ENCODE results near the gene MIB2.

Gene MIB2

DNA sequence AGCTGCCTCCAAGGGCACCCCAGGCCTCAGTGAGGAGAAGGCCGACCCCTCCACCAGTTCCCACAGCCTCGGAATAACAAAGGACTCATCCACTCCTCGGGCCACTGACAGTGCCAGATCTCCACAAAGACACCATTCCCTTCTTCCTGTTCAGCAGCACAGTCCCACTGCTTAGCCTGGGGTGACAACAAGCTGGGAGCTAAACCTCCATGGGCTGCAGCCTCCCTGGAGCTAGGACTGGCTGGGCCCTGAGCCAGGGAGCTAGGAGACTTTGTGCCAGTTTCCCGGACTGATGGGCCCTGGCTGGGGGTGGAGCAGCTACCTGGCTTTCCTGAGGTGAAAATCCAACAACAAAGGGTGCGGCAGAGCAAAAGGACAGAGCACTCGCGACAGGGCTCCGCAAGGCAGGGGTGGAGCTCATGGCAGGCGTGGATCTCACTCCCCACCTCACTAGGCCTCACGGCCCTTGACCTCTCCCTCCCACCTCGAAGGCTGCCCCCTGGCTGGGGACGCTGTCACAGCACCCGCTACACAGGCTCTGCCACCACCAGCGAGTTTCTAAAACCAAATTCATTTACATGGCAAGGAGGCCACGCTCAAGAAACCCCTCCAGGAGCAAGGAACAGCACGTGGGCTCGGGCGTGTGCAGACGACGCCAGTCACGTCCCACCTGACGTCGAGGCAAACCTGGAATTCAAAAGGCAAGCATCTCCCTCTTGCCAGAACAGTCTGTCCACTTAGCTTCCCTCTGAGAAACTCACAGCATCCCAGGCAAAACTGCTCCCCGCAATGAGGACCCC lies 63.5 kb downstream of the MIB2 start:
- Histone ChIP-seq H3K36me3 (ENCODE audit: control insufficient read depth, insufficient read depth, low read length) (no peaks in the 10 kb centered on the region), H3K4me1 (ENCODE audit: control insufficient read depth, insufficient read depth, low read length) (no peaks in the 10 kb centered on the region), H3K9ac (ENCODE audit: low read length) (no peak overlapping the region), H3K4me3 (ENCODE audit: low read length) (peak overlapping the region; percentile 45), H3K27ac (ENCODE audit: low read depth, low read length) (no peak overlapping the region), H3K27me3 (ENCODE audit: control insufficient read depth, insufficient read depth, low read length) (no peaks in the 10 kb centered on the region)

All from rectal smooth muscle tissue (tissue), 1 donor.